HUES6 (cell line): Measurements from ENCODE around the gene ADH6.
A peak's percentile ranks its signal among the peaks of the same experiment; 100 is the strongest.
"Not testable (repeated sequence)": the region's sequence is repeated elsewhere in the genome, so short reads cannot be mapped to it uniquely, and the experiment has no call there.

Experiments
- H3K27ac ChIP-seq: 2 replicates; pipeline ENCODE4 v1.7.0; 2013; ENCODE audit warnings: low read depth, mild to moderate bottlenecking, low read length, inconsistent platforms
- H3K27me3 ChIP-seq: 2 replicates; pipeline ENCODE4 v1.6.1; 2013; ENCODE audit warnings: low read length; ENCODE audit not compliant: control insufficient read depth, insufficient read depth
- H3K36me3 ChIP-seq: 2 replicates; pipeline ENCODE4 v1.6.1; 2013; ENCODE audit warnings: low read length; ENCODE audit not compliant: control insufficient read depth, insufficient read depth
- H3K4me1 ChIP-seq: 2 replicates; pipeline ENCODE4 v1.6.1; 2013; ENCODE audit warnings: low read length; ENCODE audit not compliant: control insufficient read depth, insufficient read depth
- H3K4me3 ChIP-seq: 2 replicates; pipeline ENCODE4 v1.5.1; 2013; ENCODE audit warnings: low read depth, low read length
- H3K9ac ChIP-seq: one replicate; pipeline ENCODE4 v1.6.1; 2013; ENCODE audit warnings: mild to moderate bottlenecking, low read length
- H3K9me3 ChIP-seq: 2 replicates; pipeline ENCODE4 v1.6.1; 2013; ENCODE audit warnings: low read depth, low read length; ENCODE audit not compliant: control insufficient read depth, insufficient read depth

Gene ADH6

DNA sequence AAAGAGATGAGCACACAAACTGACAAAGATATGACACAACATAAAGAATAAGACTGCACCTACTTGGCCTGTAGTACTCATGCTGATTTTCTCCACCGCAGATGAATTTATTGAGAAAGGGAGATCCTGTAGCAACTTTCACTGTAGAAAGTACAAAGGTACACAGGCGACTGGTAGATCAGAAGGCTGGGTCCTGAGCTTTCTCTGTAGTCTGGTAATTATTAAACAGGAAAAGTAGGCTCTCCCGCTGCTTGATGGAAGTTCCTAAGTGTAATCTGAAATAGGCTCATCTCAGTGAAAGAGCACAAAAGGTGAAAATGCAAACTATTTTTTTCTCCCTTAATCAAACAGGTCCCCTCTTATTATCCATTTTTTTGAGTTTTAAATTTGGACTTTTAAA lies at the start of gene ADH6:
ADH6 (minus strand) TSS at position 175 of the 400 bp plus-strand sequence; CDS start at position 81, 94 bp downstream.
- H3K4me3 ChIP-seq = no peak within 1 kb of the TSS
- H3K27ac ChIP-seq = no peak within 1 kb of the TSS
- no peak within 1 kb of the TSS for H3K9ac ChIP-seq

DNA sequence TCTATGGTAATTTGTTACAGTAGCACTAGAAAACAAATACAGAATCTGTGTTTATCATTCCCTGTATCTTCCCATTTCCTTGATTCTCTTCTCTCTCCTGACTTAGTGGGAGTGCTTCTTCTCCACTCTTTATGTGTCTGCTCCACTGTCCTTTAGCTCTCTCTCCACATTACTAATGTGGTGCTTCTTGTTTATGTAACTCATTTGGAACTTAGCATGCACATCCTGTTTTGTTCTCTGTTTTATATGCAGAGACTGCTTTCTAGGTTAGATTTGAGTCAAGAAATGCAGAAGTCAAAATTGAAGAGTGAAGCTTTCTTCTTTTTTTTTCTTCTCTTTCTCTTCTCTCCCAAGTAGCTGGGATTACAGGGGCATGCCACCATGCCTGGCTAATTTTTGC lies 45.9 kb upstream of the ADH6 start:
- Histone ChIP-seq H3K4me3 (no peak overlapping the region), H3K27me3 (no peaks in the 10 kb centered on the region), H3K27ac (no peak overlapping the region), H3K4me1 (no peaks in the 10 kb centered on the region), H3K9me3 (no peaks in the 10 kb centered on the region), H3K36me3 (no peaks in the 10 kb centered on the region), H3K9ac (no peak overlapping the region)

More for the DNA sequence above, at the start of gene ADH6:
- Histone ChIP-seq H3K27me3 (no peaks in the 10 kb centered on the region), H3K4me1 (no peaks in the 10 kb centered on the region), H3K9me3 (no peaks in the 10 kb centered on the region), H3K36me3 (no peaks in the 10 kb centered on the region)

DNA sequence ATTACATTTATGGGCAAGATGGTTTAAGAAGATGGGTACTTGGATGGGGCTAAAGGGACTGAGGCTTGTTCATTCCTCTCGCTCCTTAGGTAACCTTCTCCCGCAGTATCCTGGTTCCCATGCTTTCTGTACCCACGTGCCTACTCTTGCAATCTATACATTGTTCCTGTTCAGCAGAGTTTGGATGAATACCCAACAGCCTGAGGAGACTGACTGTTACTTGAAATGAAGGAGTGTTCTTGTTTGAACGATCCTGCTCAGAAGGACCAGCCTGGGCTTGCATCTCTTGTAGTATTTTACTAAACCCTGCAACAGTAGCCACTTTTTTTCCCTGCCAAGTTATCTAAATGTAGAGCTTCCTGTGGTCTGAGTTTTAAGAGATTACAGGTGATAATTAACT lies 33.7 kb upstream of the ADH6 start:
- Histone ChIP-seq H3K9me3 (0 out of 2 replicates have a peak, but pooled peaks cover 3% of the 10 kb centered on the region), H3K9ac (no peak overlapping the region), H3K27me3 (no peaks in the 10 kb centered on the region), H3K27ac (no peak overlapping the region), H3K36me3 (no peaks in the 10 kb centered on the region), H3K4me3 (no peak overlapping the region), H3K4me1 (no peaks in the 10 kb centered on the region)

DNA sequence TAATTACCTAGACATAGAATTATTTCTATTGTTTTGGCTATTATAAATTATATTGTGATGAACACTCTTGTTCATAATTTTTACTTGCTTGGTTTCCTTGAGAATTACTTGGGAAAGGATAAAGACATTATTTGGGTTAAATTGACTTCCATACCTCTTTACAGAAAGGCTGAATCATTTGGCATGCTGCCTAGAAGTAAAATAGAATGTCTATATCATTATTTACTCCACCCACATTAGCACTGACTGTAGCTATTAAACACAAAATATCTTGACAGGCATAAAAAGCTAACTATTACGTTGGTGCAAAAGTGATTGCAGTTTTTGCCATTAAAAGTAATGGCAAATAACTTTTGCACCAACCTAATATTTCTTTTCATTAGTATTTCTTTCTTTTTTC lies 29.7 kb upstream of the ADH6 start:
- H3K27me3 ChIP-seq = no peaks in the 10 kb centered on the region
- H3K36me3 ChIP-seq = no peaks in the 10 kb centered on the region
- H3K27ac ChIP-seq = no peak overlapping the region
- no peak overlapping the region for H3K4me3 ChIP-seq
- H3K4me1 ChIP-seq = no peaks in the 10 kb centered on the region
- no peaks in the 10 kb centered on the region for H3K9me3 ChIP-seq
- H3K9ac ChIP-seq = no peak overlapping the region

DNA sequence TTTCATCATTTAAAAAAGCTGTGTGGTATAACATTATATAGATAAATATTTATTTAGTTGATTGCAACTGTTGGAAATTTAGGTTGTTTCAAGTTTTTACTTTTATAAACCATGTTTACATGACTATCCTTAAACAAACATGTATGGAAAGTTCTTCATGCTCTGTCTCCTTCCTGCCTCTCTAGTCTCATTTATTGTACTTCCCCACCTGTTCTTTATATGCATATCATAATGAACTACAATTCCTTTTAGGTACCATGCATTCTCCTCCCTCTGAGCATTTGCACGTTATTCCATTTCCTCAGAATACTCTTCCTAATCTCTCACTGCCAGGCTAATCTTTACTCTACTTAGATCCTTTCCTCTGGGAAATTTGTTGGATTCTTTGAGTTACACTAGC lies 16.9 kb upstream of the ADH6 start:
- Histone ChIP-seq H3K36me3 (no peaks in the 10 kb centered on the region), H3K4me3 (no peak overlapping the region), H3K4me1 (no peaks in the 10 kb centered on the region), H3K27ac (no peak overlapping the region), H3K9me3 (0 out of 2 replicates have a peak, but pooled peaks cover 6% of the 10 kb centered on the region), H3K9ac (no peak overlapping the region), H3K27me3 (no peaks in the 10 kb centered on the region)

DNA sequence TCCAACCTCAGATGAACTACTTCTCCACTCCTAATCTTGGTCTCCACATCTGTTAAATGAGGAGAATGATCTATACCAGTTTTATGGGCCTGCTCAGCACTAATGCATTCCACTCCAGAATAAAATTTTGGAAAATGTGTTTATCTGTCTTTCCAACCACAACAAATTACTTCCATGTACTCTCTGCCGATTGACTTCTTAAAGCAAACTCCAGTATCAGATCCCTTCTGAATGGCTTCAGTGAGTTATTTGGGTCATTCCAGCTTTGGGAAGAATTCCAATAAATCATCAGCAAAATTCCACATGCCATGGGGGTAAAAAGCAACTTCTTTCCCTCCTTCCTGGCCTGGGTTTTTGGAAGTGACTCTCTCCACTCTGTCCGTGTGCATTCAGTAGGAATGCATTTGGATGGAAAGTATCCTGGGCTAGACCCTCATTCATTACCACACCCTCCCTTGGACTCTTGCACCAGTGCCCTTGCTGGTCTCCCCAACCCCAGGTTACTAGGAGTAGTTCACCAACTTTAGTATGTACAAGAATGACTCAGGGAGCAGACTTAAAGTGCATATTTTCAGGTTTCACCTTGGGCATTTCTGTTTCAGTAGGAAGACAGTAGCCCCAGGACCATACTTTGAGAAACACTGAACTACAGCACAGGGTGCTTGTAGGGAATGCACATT lies 15.4 kb upstream of the ADH6 start:
- Histone ChIP-seq H3K4me3 (no peak overlapping the region), H3K4me1 (no peaks in the 10 kb centered on the region), H3K9me3 (0 out of 2 replicates have a peak, but pooled peaks cover 6% of the 10 kb centered on the region), H3K9ac (no peak overlapping the region), H3K27me3 (no peaks in the 10 kb centered on the region), H3K27ac (no peak overlapping the region), H3K36me3 (no peaks in the 10 kb centered on the region)

DNA sequence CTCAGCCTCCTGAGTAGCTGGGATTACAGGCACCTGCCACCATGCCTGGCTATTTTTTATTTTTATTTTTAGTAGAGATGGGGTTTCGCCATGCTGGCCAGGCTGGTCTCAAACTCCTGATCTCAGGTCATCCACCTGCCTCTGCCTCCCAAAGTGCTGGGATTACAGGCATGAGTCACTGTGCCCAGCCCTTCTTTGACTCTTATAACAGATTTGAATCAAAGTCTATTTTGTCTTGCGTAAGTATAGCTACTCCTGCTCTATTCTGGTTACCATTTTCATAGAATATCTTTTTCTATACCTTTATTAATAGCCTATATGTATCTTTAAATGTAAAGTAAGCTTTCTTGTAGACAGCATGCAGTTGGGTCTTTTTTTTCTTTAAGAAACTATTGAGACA lies 14.4 kb upstream of the ADH6 start:
- not testable (repeated sequence) for H3K36me3 ChIP-seq, H3K4me3 ChIP-seq, H3K27ac ChIP-seq, H3K9ac ChIP-seq, H3K4me1 ChIP-seq, H3K9me3 ChIP-seq, H3K27me3 ChIP-seq

DNA sequence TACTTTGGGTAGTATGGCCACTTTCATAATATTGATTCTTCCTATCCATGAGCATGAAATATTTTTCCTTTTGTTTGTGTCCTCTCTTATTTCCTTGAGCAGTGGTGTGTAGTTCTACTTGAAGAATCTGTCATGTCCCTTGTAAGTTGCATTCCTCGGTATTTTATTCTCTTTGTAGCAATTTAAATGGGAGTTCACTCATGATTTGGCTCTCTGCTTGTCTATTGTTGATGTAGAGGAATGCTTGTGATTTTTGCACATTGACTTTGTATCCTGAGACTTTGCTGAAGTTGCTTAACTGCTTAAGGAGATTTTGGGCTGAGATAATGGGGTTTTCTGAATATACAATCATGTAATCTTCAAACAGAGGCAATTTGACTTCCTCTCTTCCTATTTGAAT lies 9.7 kb upstream of the ADH6 start:
- not testable (repeated sequence) for H3K4me1 ChIP-seq, H3K27me3 ChIP-seq, H3K4me3 ChIP-seq, H3K36me3 ChIP-seq, H3K9ac ChIP-seq, H3K27ac ChIP-seq, H3K9me3 ChIP-seq

DNA sequence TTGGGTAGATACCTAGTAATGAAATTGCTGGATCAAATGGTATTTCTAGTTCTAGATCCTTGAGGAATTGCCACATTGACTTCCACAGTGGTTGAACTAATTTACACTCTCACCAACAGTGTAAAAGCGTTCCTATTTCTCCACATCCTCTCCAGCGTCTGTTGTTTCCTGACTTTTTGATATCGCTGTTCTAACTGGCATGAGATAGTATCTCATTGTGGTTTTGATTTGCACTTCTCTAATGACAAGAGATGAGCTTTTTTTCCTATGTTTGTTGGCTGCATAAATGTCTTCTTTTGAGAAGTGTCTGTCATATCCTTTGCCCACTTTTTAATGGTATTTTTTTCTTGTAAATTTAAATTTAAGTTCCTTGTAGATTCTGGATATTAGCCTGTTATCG lies 8.6 kb upstream of the ADH6 start:
- H3K36me3 ChIP-seq, H3K9ac ChIP-seq, H3K4me1 ChIP-seq, H3K4me3 ChIP-seq, H3K27ac ChIP-seq, H3K27me3 ChIP-seq, H3K9me3 ChIP-seq: not testable (repeated sequence)

DNA sequence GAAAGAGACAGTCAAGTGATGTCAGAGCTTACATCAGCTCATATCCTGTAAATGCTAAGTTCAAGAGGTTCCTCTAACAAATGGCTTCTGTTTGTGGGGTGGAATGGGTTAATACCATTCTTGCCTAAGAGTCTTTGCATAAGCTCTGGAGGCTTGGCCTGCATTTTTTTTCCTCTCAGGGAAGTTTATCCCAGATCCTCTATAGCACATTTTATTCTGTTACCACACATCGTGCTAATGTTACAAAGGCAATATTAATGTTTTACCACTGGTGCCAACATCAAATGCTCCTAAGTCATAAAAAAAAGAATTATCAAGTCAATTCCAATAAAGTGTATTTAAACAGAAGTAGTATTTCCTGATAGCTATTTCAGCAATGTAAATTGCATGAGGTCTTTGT lies 2.9 kb upstream of the ADH6 start:
- Histone ChIP-seq H3K27ac (peak overlapping the region; percentile 11; the same call in 1 of the 2 replicates), H3K9ac (no peak overlapping the region)

DNA sequence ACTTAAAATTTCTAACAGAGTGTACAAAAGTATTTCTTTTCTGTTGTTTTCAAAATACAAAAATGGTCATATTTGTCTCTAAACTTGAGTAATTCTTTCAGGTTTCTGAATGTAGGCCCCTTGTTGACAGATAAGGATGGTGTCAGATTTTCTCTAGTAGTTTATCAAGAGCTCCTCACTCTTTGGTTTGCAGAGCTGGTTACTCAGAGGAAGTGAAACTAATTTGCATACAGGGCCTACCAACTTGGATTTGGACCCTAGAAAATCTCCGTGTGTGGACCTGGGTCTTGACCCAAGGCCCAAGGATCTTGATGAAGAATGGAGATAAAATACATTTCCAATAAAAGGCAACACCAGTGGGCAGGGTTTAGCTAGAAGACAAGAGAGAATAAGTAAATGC lies 433 bp upstream of the ADH6 start:
- Histone ChIP-seq H3K4me3 (no peak overlapping the region), H3K9me3 (no peaks in the 10 kb centered on the region), H3K4me1 (no peaks in the 10 kb centered on the region), H3K27me3 (no peaks in the 10 kb centered on the region), H3K27ac (no peak overlapping the region), H3K36me3 (no peaks in the 10 kb centered on the region), H3K9ac (no peak overlapping the region)

More for the DNA sequence above, 2.9 kb upstream of the ADH6 start:
- Histone ChIP-seq H3K4me3 (no peak overlapping the region), H3K36me3 (no peaks in the 10 kb centered on the region), H3K9me3 (no peaks in the 10 kb centered on the region), H3K4me1 (no peaks in the 10 kb centered on the region), H3K27me3 (no peaks in the 10 kb centered on the region)

DNA sequence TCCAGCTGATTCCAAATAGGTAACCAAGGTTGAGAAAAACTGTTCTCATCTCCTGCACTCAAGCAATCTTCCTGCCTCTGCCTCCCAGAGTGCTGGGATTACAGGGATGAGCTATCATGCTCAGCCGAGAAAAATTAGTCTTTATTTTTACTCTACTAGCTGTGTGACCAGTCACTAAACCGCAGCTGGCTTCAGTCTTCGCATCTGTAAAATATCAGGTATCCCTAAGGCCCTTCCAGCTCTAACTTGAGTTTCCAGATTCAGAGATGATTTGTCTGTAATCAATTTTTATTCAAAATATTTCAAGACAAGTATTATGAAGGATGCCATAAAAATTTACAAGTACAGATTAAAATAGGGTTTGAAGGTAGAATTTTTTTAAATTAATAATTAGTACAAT lies 3.5 kb downstream of the ADH6 start:
- Histone ChIP-seq H3K9me3 (no peaks in the 10 kb centered on the region), H3K4me3 (no peak overlapping the region), H3K36me3 (no peaks in the 10 kb centered on the region), H3K27ac (no peak overlapping the region), H3K9ac (no peak overlapping the region), H3K4me1 (no peaks in the 10 kb centered on the region), H3K27me3 (no peaks in the 10 kb centered on the region)
